ENCODE data around the gene PDE11A.

The PDE11A gene

DNA sequence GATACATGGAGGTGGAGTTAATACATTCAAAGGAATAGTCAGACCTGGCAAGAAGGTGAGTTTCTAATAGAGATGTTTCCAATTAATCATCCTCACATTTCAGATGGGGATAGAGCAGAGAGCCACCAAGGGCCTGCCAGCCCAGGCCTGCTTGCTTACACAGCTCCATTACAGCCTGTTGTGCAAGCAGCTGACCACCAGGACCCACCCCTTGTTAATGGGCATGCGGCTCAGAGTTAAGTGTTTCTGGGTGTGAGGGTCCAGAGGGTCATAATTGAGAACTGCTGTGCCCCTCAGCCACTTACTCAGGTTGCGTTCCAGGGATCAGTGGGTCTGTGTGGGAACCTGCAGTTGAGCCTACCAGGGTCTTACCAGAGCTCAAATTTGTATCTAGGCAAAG lies 480.2 kb downstream of the PDE11A start:
- no peak for DNase-seq

DNA sequence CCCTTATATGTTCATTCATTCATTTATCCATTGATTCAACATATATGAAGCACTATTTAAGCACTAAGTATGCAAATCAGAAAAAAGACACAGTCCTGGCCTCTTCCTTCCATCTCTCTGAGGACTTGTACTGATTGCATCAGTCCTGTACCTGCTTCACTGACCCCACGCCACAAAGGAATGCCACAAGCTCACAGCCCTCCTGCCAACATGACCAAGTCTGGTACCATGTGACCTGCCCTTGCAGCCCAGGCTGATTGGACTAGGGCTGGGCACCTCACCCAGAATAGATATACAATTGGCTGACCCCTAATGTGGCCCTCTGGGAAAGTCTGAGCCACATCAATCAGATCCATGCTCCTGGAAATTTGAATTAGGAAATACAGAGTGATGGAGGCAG lies 483.4 kb downstream of the PDE11A start:
- no peak for DNase-seq

DNA sequence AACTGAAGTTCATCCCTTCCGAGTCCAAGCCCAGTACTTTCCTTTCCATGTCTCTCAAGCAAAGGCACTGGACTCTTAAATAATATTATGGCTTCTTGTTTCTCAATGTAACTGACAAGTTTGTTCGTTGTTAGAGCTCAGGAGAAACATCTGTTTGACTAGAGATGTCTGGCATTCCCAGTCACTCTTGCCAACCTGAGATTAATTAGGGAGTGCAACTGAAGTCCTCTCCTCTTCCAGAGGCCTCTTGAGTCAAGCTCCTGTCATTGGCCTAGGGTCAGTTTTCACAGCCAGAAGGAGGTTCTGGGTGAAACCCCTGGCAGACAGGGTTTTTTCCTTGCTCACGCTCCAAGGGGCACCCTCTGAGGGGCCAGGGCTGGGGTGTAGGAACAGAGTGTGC lies 483.9 kb downstream of the PDE11A start:
- DNase-seq, result no peak

DNA sequence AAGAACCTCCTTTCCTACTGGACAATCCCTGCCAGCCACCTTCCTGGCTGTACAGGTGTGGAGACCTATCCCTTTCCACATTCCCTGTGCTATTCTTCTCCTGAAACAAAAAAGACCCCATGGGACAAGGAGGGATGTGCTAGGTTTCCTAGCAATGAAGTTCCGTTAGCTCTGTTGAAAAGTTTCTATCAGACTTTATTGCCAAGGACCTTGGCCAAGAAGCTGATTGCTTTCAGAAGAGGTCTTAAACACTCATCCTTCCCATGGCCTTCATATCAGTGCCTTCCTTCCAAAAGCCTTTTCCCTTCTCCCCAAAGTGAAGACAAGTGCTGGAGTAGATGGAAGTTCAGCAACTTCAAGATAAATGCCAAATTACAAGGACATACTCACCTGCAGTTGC lies 485.2 kb downstream of the PDE11A start:
- DNase-seq, result no peak

DNA sequence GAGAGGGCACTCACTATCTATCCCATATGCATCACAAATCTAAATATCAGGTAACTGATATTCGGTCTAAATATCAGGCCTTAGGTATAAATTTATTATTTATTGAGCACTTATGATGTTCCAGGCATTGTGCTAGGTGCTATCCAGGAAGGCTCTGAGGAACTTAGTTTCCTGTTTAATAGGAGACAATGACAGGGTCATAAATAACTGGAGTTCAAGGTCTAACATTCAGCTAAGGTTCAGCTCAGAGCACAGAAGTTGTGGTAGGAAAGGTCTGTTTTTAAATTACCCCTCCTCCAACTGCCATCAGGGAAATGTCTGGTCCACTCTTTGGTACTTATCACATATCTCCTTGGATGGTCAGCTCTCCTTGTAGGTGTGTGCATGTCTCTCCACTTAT lies 486.4 kb downstream of the PDE11A start:
- no peak for DNase-seq

DNA sequence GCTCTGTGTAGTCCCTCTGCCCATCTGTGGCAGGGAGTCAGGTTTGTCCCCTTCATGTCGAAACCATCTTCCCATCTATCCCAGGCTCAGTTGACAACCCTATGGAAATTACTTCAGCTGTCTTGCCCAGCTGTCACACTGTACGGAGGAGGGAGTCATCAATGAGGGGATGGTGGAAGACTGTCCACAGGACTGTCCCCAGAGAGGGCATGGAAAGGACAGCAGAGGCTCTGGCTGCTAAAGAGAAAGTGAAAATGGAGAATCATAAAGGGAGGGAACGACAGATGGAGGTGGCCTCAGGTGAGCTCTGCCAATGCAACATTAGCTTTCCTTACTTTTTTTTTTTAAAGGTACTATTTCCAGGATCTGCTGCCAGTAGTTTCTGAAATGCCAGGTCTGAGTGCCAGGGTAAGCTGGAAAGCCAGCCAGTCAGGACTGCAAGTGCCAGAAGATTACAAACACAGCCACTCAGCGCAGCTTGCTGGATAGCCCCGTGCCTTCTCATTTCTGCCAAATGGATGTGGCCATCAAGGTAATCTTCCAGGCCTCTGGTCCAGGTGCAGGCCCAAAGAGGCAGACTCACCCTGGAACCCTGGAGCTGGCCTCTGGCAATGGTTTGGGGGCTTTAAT lies 487.2 kb downstream of the PDE11A start:
- DNase-seq, result no peak

DNA sequence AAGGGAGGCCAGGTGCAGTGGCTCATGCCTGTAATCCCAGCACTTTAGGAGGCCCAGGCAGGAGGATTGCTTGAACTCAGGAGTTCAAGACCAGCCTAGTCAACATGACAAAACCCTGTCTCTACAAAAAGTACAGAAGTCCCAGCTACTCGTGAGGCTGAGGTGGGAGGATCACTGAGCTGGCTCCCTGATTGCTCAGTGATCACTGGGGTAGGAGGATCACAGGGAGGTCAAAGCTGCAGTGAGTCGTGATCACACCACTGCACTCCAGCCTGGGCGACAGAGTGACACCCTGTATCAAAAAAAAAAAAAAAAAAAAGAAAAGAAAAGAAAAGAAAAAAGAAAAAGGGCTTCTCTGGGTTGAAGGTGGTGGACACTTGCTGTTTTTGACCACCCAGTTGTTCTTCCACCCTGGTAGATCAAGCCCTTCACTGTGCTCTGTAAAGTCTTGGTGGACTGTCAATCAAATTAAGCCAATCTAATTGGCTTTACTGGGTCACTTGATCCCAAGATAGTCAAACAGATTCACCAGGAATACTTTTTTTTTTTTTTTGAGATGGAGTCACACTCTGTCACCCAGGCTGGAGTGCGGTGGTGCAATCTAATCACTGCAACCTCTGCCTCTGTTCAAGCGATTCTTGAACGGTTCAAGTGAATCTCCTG lies 488.4 kb downstream of the PDE11A start:
- DNase-seq, result no peak

DNA sequence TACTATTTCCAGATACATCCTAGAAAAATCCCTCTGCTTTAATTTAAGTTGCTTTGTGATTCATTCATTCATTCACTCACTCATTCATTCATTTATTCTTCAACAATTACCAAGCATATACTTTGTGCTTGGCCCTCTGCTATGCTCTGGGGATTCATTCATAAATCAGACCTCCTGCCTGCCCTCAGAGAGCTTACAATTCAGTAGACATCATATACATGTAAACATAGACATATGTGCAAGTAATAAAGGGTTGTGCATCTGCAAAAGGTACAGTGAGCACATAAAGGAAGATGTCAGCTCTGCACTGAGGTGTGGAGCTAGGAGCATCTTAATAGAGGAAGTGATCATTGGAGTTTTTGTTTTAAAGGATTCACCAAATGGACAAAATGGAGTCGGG lies 490.6 kb downstream of the PDE11A start:
- no peak for DNase-seq

DNA sequence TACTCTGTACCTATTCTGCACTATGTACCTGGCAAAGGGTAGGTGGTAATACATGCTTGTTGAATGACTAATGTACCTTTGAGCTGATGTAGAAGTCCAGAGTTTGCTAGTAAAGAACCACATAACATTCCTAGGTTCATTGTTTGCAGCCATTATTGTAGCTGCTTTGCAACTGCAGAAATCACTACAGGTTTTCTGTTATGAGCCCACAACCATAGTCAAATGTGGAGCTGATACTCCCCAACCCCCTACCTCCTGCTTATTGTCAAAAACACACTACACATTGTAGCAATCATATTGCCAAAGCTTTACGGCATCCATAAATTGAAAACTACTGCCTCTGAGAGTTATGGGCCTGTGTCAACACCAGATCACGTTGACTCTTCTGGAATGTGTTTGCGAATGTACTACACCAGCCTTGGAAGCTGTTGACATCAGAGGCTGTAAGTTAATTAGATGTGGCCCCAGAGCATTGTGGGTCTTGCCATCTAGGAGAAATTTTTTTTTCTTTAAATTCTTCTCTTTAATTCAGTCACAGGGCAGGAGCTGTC lies 493.0 kb downstream of the PDE11A start:
- no peak for DNase-seq

DNA sequence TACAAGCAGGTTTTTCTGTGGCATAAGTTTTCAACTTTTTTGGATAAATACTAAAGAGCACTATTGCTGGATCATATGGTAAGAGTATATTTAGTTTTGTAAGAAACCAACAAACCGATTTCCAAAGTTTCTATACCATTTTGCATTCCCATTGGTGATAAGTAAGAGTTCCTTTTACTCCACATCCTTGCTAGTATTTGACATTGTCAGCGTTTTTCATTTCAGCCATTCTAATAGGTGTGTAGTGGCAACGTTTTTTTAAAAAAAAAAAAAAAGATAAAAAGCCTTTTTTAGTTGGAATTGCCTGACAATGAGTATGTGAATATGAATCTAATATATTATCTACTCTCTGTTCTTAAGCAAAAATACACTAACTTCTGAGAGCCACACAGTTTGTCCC lies 494.1 kb downstream of the PDE11A start:
- no peak for DNase-seq

DNA sequence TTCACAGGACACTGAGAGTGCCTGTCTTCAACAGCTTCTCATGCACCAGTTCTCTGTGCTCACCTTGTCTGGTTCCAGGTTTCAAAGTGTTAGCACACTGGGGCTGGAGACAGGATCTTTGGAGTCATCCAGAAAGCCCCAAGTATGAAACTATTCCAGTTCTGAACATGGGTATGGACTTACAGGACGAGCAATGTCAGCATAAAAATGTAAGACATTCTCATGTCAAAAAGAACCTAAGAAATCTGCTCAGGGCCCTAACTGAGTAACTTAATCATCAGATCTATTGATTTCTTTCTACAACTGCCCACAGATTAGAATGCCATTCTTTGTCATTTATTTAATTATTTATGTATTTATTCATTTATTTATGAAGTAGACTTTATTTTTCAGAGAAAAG lies 495.5 kb downstream of the PDE11A start:
- no peak for DNase-seq

DNA sequence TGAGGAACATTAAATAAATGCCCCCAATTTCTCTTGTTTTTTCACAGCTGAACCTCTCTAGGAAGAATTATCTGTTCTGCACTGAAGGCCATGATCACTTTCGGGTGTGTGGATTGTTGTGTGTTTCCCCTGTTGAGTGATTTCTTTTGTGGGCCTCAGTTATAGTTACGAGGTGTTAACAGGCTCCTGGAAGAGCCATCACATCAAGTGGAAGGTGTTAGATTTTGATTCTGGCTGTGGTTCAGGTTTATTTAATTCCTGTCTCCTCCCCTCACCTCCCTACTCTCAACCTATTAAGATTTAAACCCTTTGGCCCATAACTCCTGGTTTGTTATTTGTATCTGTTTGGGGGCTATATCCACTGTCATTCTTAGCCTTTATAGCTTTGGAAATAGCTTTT lies 497.2 kb downstream of the PDE11A start:
- no peak for DNase-seq

DNA sequence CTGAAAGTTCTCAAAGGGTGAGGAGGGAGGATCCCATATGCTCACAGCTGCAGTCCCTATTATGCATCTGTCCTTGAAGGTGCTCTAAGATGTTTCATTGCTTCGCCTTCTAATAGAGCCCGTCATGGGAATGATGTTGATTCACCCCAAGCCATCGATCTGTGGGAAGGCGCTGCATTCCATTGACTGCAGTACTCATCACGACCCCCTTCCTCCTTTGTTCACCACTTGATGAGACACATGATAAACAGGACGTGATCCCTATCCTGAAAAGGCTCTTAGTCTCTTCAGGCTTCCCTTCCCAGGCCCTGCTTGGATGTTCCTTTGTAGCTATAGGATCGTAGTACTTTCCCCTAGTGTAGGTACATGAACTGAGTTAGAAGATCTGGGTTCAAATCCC lies 498.2 kb downstream of the PDE11A start:
- DNase-seq, result no peak

Data from GOT3 (cell line).